22Rv1 (cell line): ENCODE results near the gene NELFB.
A peak's percentile ranks its signal among the peaks of the same experiment; 100 is the strongest.

Experiments
- H3K27ac ChIP-seq: fragments of 450-650 bp; 2 replicates; pipeline ENCODE4 v1.5.1; 2017
- ZFX ChIP-seq: fragments of 450-650 bp; IDR thresholded peaks from 2 replicates; pipeline ENCODE4 v1.6.1; 2017; ENCODE audit warnings: antibody characterized with exemption, borderline replicate concordance
- TF ChIP-seq, protein P1 (sequence below): fragments of 450-650 bp; IDR thresholded peaks from 2 replicates; pipeline ENCODE4 v1.5.1; 2017; ENCODE audit warnings: mild to moderate bottlenecking

The NELFB gene

GRCh38 chr9:137254624-137255447, at the start of gene NELFB:
TSS of gene NELFB (plus strand) at chr9:137255327.
- TF ChIP-seq, protein P1, sequence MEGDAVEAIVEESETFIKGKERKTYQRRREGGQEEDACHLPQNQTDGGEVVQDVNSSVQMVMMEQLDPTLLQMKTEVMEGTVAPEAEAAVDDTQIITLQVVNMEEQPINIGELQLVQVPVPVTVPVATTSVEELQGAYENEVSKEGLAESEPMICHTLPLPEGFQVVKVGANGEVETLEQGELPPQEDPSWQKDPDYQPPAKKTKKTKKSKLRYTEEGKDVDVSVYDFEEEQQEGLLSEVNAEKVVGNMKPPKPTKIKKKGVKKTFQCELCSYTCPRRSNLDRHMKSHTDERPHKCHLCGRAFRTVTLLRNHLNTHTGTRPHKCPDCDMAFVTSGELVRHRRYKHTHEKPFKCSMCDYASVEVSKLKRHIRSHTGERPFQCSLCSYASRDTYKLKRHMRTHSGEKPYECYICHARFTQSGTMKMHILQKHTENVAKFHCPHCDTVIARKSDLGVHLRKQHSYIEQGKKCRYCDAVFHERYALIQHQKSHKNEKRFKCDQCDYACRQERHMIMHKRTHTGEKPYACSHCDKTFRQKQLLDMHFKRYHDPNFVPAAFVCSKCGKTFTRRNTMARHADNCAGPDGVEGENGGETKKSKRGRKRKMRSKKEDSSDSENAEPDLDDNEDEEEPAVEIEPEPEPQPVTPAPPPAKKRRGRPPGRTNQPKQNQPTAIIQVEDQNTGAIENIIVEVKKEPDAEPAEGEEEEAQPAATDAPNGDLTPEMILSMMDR, result no peak
- no peak for TF ChIP-seq ZFX
- H3K27ac ChIP-seq, result peak within 1 kb of the TSS; percentile 94

DNA sequence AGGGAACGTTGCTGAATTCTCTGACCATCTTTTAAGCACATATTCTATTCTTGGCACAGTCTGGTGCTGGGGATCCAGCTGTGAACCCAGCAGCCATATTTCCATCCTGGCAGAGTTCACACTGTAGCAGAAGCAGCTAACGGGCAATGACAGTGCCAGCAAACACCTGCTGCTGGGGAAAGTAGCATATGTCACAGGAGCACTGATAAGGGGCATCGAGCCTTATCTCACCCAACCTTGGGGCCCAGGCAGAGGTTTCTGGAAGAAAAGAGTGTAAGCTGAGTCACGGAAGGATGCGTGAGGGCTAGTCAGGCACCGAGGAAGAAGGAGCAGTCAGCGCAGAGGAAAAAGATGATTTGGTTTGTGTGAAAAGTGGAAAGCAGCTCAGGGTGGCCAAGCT, 48.5 kb upstream of the NELFB start:
- H3K27ac ChIP-seq, result peak overlapping the region; percentile 72; the same call in 1 of the 2 replicates
- TF ChIP-seq, protein P1, result no peak
- no peak for TF ChIP-seq ZFX

DNA sequence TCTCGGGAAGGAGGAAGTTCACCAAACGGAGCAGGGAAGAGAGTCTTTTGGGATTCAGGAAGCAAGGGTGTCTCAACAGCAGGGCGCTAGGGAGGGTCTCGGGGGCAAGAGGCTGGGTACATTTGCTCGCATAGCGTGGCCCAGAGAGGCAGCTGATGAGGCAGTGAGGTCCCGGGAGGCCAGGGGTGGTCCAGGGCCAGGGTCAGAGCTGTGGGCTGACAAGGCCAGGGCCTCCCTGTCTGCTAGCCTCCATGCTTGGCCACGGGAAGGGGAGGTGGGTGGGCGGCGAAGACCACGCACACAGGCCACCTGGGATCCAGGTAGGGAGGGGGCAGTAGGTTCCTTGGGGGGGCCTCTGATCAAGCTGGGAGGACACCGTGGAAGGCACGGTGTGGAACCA, 43.6 kb upstream of the NELFB start:
- TF ChIP-seq, protein P1, result no peak
- no peak for TF ChIP-seq ZFX
- H3K27ac ChIP-seq, result no peak overlapping the region

DNA sequence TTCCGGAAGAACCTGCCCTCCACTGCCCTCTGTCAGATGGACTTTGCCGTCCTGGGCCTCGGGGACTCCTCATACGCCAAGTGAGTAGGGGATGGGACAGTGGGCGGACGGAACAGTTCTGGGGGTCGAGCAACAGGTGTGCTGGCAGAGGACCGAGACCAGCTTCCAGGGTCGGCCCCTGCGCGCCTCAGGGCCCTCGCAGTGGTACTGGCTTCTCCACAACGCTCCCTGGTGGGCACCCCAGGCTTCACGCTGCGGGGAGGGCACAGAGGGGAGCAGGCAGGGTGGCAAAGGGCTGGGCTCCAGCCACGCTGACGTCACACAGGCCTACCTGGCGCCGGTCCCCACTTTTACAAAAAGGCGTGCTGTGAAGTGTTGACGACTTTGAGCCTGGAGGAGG, 42.6 kb upstream of the NELFB start:
- TF ChIP-seq, protein P1, result no peak
- TF ChIP-seq ZFX, result no peak
- no peak overlapping the region for H3K27ac ChIP-seq

GRCh38 chr9:137213160-137214060, 41.7 kb upstream of the NELFB start:
- H3K27ac ChIP-seq, result no peak overlapping the region
- no peak for TF ChIP-seq ZFX
- TF ChIP-seq, protein P1, result peak; percentile 38

- TF ChIP-seq ZFX, result no peak
- TF ChIP-seq, protein P1, result no peak
- H3K27ac ChIP-seq, result no peak overlapping the region
These were observed 40.5 kb upstream of the NELFB start for GRCh38 chr9:137214620-137215019.
